ENCODE measurements around the gene FXYD4.

FXYD4 gene

GRCh38 chr10:43396928-43397624, 25.6 kb downstream of the FXYD4 start:
- FAIRE-seq, result no peak

GRCh38 chr10:43398939-43399319, 27.5 kb downstream of the FXYD4 start:
- no peak for FAIRE-seq

GRCh38 chr10:43399320-43400310, 28.2 kb downstream of the FXYD4 start:
- FAIRE-seq, result no peak

- no peak for FAIRE-seq
Measured at GRCh38 chr10:43401627-43402026, 30.2 kb downstream of the FXYD4 start.

- FAIRE-seq, result no peak
Measured at GRCh38 chr10:43402176-43402575, 30.7 kb downstream of the FXYD4 start.

GRCh38 chr10:43402880-43403452, 31.5 kb downstream of the FXYD4 start:
- no peak for FAIRE-seq

- FAIRE-seq, result no peak
Measured at GRCh38 chr10:43403911-43404703, 32.7 kb downstream of the FXYD4 start.

- FAIRE-seq, result no peak
Measured at GRCh38 chr10:43404704-43405084, 33.3 kb downstream of the FXYD4 start.

- no peak for FAIRE-seq
Measured at GRCh38 chr10:43407148-43407575, 35.7 kb downstream of the FXYD4 start.

GRCh38 chr10:43407576-43408330, 36.3 kb downstream of the FXYD4 start:
- no peak for FAIRE-seq

GRCh38 chr10:43408331-43408709, 36.9 kb downstream of the FXYD4 start:
- FAIRE-seq, result no peak

GRCh38 chr10:43408710-43409384, 37.4 kb downstream of the FXYD4 start, which contains the start of gene HNRNPF:
TSS of gene HNRNPF (minus strand) at chr10:43409186. CDS start at chr10:43387884, 21,302 bp downstream.
- FAIRE-seq, result no peak

GRCh38 chr10:43409385-43410109, 38.1 kb downstream of the FXYD4 start:
- no peak for FAIRE-seq

- no peak for FAIRE-seq
Measured at GRCh38 chr10:43410345-43410744, 38.9 kb downstream of the FXYD4 start.

GRCh38 chr10:43411536-43411935, 40.1 kb downstream of the FXYD4 start:
- FAIRE-seq, result no peak

GRCh38 chr10:43415544-43415943, 44.1 kb downstream of the FXYD4 start:
- FAIRE-seq, result no peak

GRCh38 chr10:43417950-43418768, 46.7 kb downstream of the FXYD4 start:
- no peak for FAIRE-seq

GRCh38 chr10:43419997-43420368, 48.5 kb downstream of the FXYD4 start:
- no peak for FAIRE-seq

- no peak for FAIRE-seq
Measured at GRCh38 chr10:43420369-43421200, 49.1 kb downstream of the FXYD4 start.

All from A204.1 (cell line).